ENCODE data around the gene NRGN. TPM values are rescaled to one million over a fixed set of nuclear protein-coding genes. Genes with fewer than 3 reads are reported as not detected.
A peak's percentile ranks its signal among the peaks of the same experiment; 100 is the strongest.

Gene NRGN
- total RNA-seq, 1 donor from 2014 or later = 17.0 TPM

- no peak overlapping the region for H3K27ac Mint-ChIP-seq (ENCODE audit: unreplicated experiment)
- no peaks in the 10 kb centered on the region for H3K36me3 Mint-ChIP-seq (ENCODE audit: low read depth, unreplicated experiment)
- no peaks in the 10 kb centered on the region for H3K9me3 Mint-ChIP-seq (ENCODE audit: unreplicated experiment)
- no peak for DNase-seq (ENCODE audit: low spot score)
- no peak overlapping the region for H3K4me3 Mint-ChIP-seq (ENCODE audit: unreplicated experiment)
- no peak for TF ChIP-seq CTCF (IDR thresholded peaks at IDR 0.05; ENCODE audit: unreplicated experiment)
- no peaks in the 10 kb centered on the region for H3K27me3 Mint-ChIP-seq (ENCODE audit: unreplicated experiment)
- H3K4me1 Mint-ChIP-seq (ENCODE audit: unreplicated experiment) = peaks cover 7% of the 10 kb centered on the region
These were observed 43.3 kb downstream of the NRGN start for GRCh38 chr11:124783002-124783401.

GRCh38 chr11:124784051-124784450 lies 44.3 kb downstream of the NRGN start:
- Mint-ChIP-seq H3K27ac (ENCODE audit: unreplicated experiment) (no peak overlapping the region), H3K27me3 (ENCODE audit: unreplicated experiment) (no peaks in the 10 kb centered on the region), H3K4me3 (ENCODE audit: unreplicated experiment) (no peak overlapping the region), H3K4me1 (ENCODE audit: unreplicated experiment) (no peaks in the 10 kb centered on the region), H3K9me3 (ENCODE audit: unreplicated experiment) (no peaks in the 10 kb centered on the region), H3K36me3 (ENCODE audit: low read depth, unreplicated experiment) (no peaks in the 10 kb centered on the region)
- TF ChIP-seq CTCF (IDR thresholded peaks at IDR 0.05; ENCODE audit: unreplicated experiment) = no peak
- DNase-seq (ENCODE audit: low spot score) = no peak

- Mint-ChIP-seq H3K27me3 (ENCODE audit: unreplicated experiment) (no peaks in the 10 kb centered on the region), H3K4me1 (ENCODE audit: unreplicated experiment) (peaks cover 5% of the 10 kb centered on the region), H3K4me3 (ENCODE audit: unreplicated experiment) (no peak overlapping the region), H3K27ac (ENCODE audit: unreplicated experiment) (no peak overlapping the region), H3K9me3 (ENCODE audit: unreplicated experiment) (no peaks in the 10 kb centered on the region), H3K36me3 (ENCODE audit: low read depth, unreplicated experiment) (no peaks in the 10 kb centered on the region)
- no peak for TF ChIP-seq CTCF (IDR thresholded peaks at IDR 0.05; ENCODE audit: unreplicated experiment)
- DNase-seq (ENCODE audit: low spot score) = no peak
These were observed 48.8 kb downstream of the NRGN start for GRCh38 chr11:124788521-124788920.

GRCh38 chr11:124791626-124792341 lies 52.0 kb downstream of the NRGN start:
- H3K36me3 Mint-ChIP-seq (ENCODE audit: low read depth, unreplicated experiment) = no peaks in the 10 kb centered on the region
- no peaks in the 10 kb centered on the region for H3K9me3 Mint-ChIP-seq (ENCODE audit: unreplicated experiment)
- H3K4me3 Mint-ChIP-seq (ENCODE audit: unreplicated experiment) = no peak overlapping the region
- no peak for DNase-seq (ENCODE audit: low spot score)
- H3K4me1 Mint-ChIP-seq (ENCODE audit: unreplicated experiment) = peaks cover 5% of the 10 kb centered on the region
- no peak for TF ChIP-seq CTCF (IDR thresholded peaks at IDR 0.05; ENCODE audit: unreplicated experiment)
- H3K27me3 Mint-ChIP-seq (ENCODE audit: unreplicated experiment) = no peaks in the 10 kb centered on the region
- H3K27ac Mint-ChIP-seq (ENCODE audit: unreplicated experiment) = no peak overlapping the region

GRCh38 chr11:124793466-124794278 lies 53.9 kb downstream of the NRGN start:
- Mint-ChIP-seq H3K4me1 (ENCODE audit: unreplicated experiment) (peaks cover 14% of the 10 kb centered on the region), H3K9me3 (ENCODE audit: unreplicated experiment) (no peaks in the 10 kb centered on the region), H3K4me3 (ENCODE audit: unreplicated experiment) (no peak overlapping the region), H3K36me3 (ENCODE audit: low read depth, unreplicated experiment) (no peaks in the 10 kb centered on the region), H3K27ac (ENCODE audit: unreplicated experiment) (no peak overlapping the region), H3K27me3 (ENCODE audit: unreplicated experiment) (no peaks in the 10 kb centered on the region)
- peak; percentile 35 for DNase-seq (ENCODE audit: low spot score)
- TF ChIP-seq CTCF (IDR thresholded peaks at IDR 0.05; ENCODE audit: unreplicated experiment) = peak; percentile 66

Data from endothelial cell (in vitro differentiated cells).